Dendritic cell treated with granulocyte-macrophage colony-stimulating factor and Interleukin-4, amounts not matched to agents 40 ng/mL and 50 ng/mL, for 4 days (primary cell): Measurements from ENCODE around the gene EPHX1.

Experiments used
- H3K27ac Mint-ChIP-seq: one replicate; pipeline ENCODE4 v1.8.0; 2022; ENCODE audit warnings: mild to moderate bottlenecking, mixed read lengths
- H3K27me3 Mint-ChIP-seq: one replicate; pipeline ENCODE4 v1.8.0; 2022; ENCODE audit warnings: mild to moderate bottlenecking, mixed read lengths
- H3K36me3 Mint-ChIP-seq: one replicate; pipeline ENCODE4 v1.8.0; 2022; ENCODE audit warnings: low read depth, mixed read lengths
- H3K4me1 Mint-ChIP-seq: one replicate; pipeline ENCODE4 v1.8.0; 2022; ENCODE audit warnings: low read depth, mixed read lengths
- H3K4me3 Mint-ChIP-seq: one replicate; pipeline ENCODE4 v1.8.0; 2022; ENCODE audit warnings: mild to moderate bottlenecking, moderate library complexity, mixed read lengths
- H3K9me3 Mint-ChIP-seq: one replicate; pipeline ENCODE4 v1.8.0; 2022; ENCODE audit warnings: mixed read lengths
- intact Hi-C: fragments of 100-400 bp; cut with micrococcal nuclease; formaldehyde crosslinking; loops from one replicate; pipeline ENCODE4 v1.15.0; 2022

The EPHX1 gene

GRCh38 chr1:225860876-225861441 is 51.0 kb downstream of the EPHX1 start:
- Mint-ChIP-seq H3K4me3 (no peak overlapping the region), H3K27me3 (no peaks in the 10 kb centered on the region), H3K36me3 (peaks cover 90% of the 10 kb centered on the region), H3K9me3 (no peaks in the 10 kb centered on the region), H3K27ac (no peak overlapping the region), H3K4me1 (peaks cover 6% of the 10 kb centered on the region)
- intact Hi-C loops, result no loop called here

DNA sequence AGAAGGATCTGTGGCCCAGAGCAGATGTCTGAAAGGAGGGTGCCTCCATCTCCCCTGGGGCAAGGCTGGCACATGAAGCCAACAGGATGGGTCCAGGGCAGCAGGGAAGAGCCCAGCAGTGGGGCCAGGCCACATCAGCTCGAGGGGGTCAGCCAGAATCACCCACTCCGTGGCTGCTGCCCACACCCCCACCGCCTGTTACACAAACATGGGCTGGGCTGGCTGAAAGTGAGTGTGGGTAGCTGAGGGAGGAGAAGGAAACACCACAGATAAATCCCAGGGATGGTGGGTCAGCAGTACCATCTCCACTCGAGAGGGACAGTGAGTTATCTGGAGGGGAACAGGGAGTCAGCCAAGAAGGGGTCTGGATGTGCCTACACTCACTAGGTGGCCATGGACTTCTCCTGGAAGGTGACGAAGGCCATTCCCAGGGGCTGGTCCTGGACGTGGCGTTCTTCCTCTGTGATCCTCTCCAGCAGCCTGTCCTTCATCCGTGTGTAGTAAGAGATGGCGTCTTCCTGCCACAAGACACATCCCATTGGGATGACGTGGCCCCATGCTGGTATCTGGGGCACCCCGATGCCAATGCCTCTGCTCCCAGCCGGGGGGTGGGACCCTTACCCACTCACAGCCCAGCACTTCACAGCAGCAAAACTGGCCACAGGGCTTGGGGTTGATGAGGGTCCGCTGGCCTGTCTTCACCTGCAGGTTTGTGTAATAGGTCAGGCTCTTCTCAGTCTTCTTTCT is 52.1 kb downstream of the EPHX1 start:
- H3K4me3 Mint-ChIP-seq, result no peak overlapping the region
- intact Hi-C loops, result no loop called here
- no peaks in the 10 kb centered on the region for H3K27me3 Mint-ChIP-seq
- H3K9me3 Mint-ChIP-seq, result no peaks in the 10 kb centered on the region
- H3K36me3 Mint-ChIP-seq, result peaks cover 90% of the 10 kb centered on the region
- no peak overlapping the region for H3K27ac Mint-ChIP-seq
- peaks cover 16% of the 10 kb centered on the region for H3K4me1 Mint-ChIP-seq

DNA sequence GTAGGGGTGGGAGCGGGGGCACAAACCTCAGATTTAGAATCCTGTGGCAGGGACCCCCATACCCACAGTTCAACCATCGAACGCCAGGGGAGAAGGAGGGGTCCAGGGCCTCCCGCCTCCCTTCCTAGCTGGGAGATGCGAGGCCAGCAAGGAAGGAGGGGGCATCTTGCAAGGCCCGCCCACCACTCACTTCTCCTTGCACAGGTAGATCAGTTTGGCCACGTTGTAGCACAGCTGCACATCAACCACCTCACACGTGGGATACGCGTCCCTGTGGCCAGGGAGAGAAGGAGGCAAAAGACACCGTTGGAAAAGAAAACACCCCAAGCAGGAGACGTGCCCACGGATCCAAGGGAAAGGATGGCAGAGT is 52.6 kb downstream of the EPHX1 start:
- no peaks in the 10 kb centered on the region for H3K27me3 Mint-ChIP-seq
- H3K9me3 Mint-ChIP-seq, result no peaks in the 10 kb centered on the region
- no peak overlapping the region for H3K27ac Mint-ChIP-seq
- H3K4me3 Mint-ChIP-seq, result no peak overlapping the region
- H3K4me1 Mint-ChIP-seq, result peaks cover 18% of the 10 kb centered on the region
- H3K36me3 Mint-ChIP-seq, result peaks cover 90% of the 10 kb centered on the region
- intact Hi-C loops, result no loop called here

DNA sequence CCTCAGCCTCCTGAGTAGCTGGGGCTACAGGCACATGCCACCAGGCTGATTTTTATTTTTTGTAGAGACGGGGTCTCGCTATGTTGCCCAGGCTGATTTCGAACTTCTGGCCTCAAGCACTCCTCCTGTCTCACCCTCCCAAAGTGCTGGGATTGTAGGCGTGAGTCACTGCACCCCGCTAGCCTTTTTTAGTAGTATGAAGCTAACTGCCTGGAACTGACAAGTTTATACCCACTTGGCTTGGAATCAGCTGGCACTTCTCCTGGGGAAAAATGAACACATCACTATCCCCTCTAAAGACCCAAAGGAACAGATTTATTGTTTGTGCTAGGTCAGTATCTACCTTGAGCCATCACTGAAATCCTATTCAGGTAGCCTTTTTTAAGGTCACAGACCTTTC is 53.2 kb downstream of the EPHX1 start:
- Mint-ChIP-seq H3K36me3 (peaks cover 90% of the 10 kb centered on the region), H3K9me3 (no peaks in the 10 kb centered on the region), H3K27ac (no peak overlapping the region), H3K4me1 (peaks cover 18% of the 10 kb centered on the region), H3K27me3 (no peaks in the 10 kb centered on the region), H3K4me3 (no peak overlapping the region)
- intact Hi-C loops, result no loop called here

DNA sequence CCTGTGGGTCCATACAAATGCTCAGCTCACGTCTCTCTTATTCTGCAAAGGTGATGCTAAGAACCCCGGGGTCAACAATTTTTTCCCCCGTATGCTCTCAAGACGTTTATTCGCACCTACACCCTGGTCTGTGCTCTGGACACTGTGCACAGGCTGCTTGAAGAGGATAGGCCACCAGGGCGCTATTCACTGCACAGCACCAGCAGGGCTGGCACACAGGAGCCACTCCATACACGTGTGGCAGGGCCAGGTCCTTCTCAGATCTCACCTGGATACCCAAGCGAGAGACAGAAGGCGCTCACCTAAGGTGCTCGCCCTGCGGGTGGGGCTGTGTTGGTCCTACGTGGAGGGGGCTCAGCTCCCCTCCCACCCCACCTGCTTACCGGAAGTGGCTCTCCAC is 55.6 kb downstream of the EPHX1 start:
- Mint-ChIP-seq H3K27me3 (no peaks in the 10 kb centered on the region), H3K9me3 (no peaks in the 10 kb centered on the region), H3K4me3 (no peak overlapping the region), H3K4me1 (peaks cover 18% of the 10 kb centered on the region), H3K36me3 (peaks cover 90% of the 10 kb centered on the region), H3K27ac (peak overlapping the region; percentile 0)
- intact Hi-C loops, result no loop called here

DNA sequence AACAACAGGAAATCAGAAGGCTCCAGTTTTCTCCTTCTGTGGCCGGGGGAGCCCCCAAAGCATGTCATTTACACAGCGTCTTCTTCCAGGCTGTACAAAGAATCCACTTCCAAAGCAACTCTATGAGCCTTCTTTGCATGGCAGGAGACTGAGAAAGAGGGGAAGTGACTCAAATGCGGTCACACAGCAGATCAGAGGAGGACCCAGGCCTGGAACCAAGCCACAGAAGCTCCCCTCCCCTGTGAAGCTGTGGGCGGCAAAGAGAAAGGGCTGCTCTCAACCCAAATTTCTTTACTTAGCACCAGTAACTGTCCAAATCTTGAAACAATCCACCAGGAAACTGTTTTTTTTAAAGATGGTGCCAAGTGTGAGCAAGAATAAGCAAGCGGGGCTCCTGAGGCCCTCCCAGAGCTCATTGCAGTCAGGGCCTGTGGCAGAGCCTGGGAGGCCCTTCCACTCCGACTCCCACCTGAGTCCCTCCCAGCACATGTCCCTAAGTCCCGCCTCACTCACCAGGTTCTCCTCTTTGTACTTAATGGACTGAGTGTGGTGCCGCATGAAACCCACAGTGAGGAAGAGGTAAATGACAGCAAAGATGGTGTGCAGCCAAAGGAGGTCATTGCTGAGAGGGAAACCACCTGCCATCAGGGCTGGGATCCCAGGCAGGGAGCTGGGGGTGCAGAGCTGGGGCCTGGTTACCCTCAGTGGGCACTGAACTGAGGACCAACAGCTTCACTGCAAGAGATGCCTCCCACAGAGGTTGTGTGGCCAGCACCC is 56.3 kb downstream of the EPHX1 start:
- H3K27me3 Mint-ChIP-seq, result no peaks in the 10 kb centered on the region
- no peaks in the 10 kb centered on the region for H3K9me3 Mint-ChIP-seq
- no peak overlapping the region for H3K4me3 Mint-ChIP-seq
- peak overlapping the region; percentile 0 for H3K27ac Mint-ChIP-seq
- peaks cover 18% of the 10 kb centered on the region for H3K4me1 Mint-ChIP-seq
- intact Hi-C loops, result no loop called here
- peaks cover 90% of the 10 kb centered on the region for H3K36me3 Mint-ChIP-seq

DNA sequence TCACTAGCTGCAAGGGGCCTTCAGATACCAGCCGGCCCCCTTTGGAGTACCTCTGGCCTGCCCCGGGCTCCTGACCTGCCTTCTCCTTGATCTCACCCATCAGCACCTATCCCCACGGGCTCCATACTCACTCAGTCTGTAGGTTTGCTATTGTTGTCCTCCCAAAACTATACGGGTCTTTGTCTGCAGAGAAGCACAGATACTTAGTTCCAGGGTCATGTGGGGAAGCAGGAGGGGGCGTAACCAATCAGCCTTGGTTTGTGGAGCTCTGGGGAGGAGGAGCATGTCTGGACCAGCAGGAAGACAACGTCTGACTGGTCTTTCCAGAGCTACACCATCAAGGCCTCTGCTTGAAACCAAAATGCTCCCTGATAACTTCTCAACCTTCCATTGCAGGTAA is 57.1 kb downstream of the EPHX1 start:
- Mint-ChIP-seq H3K27me3 (no peaks in the 10 kb centered on the region), H3K27ac (no peak overlapping the region), H3K9me3 (no peaks in the 10 kb centered on the region), H3K4me3 (no peak overlapping the region), H3K36me3 (peaks cover 90% of the 10 kb centered on the region), H3K4me1 (peaks cover 18% of the 10 kb centered on the region)
- intact Hi-C loops, result no loop called here

- intact Hi-C loops, result no loop called here
- Mint-ChIP-seq H3K27ac (no peak overlapping the region), H3K27me3 (no peaks in the 10 kb centered on the region), H3K4me1 (peaks cover 18% of the 10 kb centered on the region), H3K36me3 (peaks cover 90% of the 10 kb centered on the region), H3K4me3 (no peak overlapping the region), H3K9me3 (no peaks in the 10 kb centered on the region)
Measured at GRCh38 chr1:225868631-225869330, 58.9 kb downstream of the EPHX1 start.

- H3K4me1 Mint-ChIP-seq, result peaks cover 13% of the 10 kb centered on the region
- no peaks in the 10 kb centered on the region for H3K27me3 Mint-ChIP-seq
- H3K27ac Mint-ChIP-seq, result no peak overlapping the region
- H3K4me3 Mint-ChIP-seq, result no peak overlapping the region
- no peaks in the 10 kb centered on the region for H3K9me3 Mint-ChIP-seq
- H3K36me3 Mint-ChIP-seq, result peaks cover 98% of the 10 kb centered on the region
- intact Hi-C loops, result no loop called here
Measured at GRCh38 chr1:225870911-225871310, 61.0 kb downstream of the EPHX1 start.

DNA sequence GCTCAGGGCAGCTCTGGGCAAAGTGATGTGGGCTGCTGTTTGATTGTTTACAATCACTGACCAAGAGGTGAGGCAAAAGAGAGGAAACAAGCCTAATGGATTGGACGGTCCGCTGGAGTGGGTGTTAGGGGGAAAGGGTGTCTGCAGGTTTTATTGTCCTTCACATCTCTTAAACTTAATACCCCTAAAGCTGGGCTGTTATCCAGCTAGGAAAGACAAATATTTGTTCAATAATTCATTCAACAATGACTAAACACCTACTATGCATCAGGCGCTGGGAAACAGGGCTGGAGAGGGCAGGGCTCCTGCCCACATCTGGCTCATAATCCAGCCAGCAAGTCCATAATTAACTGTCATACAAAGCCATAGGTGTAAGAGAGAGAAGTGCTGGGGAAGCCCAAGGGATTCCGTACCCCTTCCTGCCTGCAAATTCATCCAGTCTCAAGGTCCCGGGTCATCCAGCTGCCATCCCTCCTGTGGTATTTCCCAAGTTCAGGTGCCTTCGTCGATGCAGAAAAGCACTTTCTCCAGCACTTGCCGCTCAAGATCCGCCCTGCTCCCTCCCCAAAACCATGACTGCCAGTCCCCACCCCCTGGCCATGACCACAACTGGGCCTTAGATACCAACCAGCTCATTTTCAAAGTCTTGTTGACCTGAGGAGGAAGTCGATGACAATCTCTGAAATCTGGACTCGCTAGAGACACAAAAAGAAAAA is 61.6 kb downstream of the EPHX1 start:
- Mint-ChIP-seq H3K36me3 (peaks cover 98% of the 10 kb centered on the region), H3K4me1 (peaks cover 7% of the 10 kb centered on the region), H3K27ac (no peak overlapping the region), H3K4me3 (no peak overlapping the region), H3K9me3 (no peaks in the 10 kb centered on the region), H3K27me3 (no peaks in the 10 kb centered on the region)
- intact Hi-C loops, result no loop called here

- H3K4me3 Mint-ChIP-seq, result no peak overlapping the region
- peaks cover 1% of the 10 kb centered on the region for H3K4me1 Mint-ChIP-seq
- H3K36me3 Mint-ChIP-seq, result peaks cover 98% of the 10 kb centered on the region
- H3K27me3 Mint-ChIP-seq, result no peaks in the 10 kb centered on the region
- intact Hi-C loops, result no loop called here
- no peaks in the 10 kb centered on the region for H3K9me3 Mint-ChIP-seq
- H3K27ac Mint-ChIP-seq, result no peak overlapping the region
Measured at GRCh38 chr1:225872075-225872430, 62.1 kb downstream of the EPHX1 start.

- no peak overlapping the region for H3K4me3 Mint-ChIP-seq
- H3K4me1 Mint-ChIP-seq, result peaks cover 7% of the 10 kb centered on the region
- no peak overlapping the region for H3K27ac Mint-ChIP-seq
- intact Hi-C loops, result no loop called here
- H3K9me3 Mint-ChIP-seq, result no peaks in the 10 kb centered on the region
- H3K36me3 Mint-ChIP-seq, result peaks cover 95% of the 10 kb centered on the region
- no peaks in the 10 kb centered on the region for H3K27me3 Mint-ChIP-seq
Measured at GRCh38 chr1:225873281-225873850, 63.4 kb downstream of the EPHX1 start.

GRCh38 chr1:225874431-225874830 is 64.5 kb downstream of the EPHX1 start:
- Mint-ChIP-seq H3K27me3 (no peaks in the 10 kb centered on the region), H3K9me3 (no peaks in the 10 kb centered on the region), H3K36me3 (peaks cover 85% of the 10 kb centered on the region), H3K4me1 (peaks cover 17% of the 10 kb centered on the region), H3K27ac (no peak overlapping the region), H3K4me3 (no peak overlapping the region)
- intact Hi-C loops, result no loop called here
